Stimulated activated CD4-positive, alpha-beta T cell treated with anti-CD3 and anti-CD28 coated beads, Interleukin-1b, Interleukin-23, amount 100 ng/mL, for 4 hours (primary cell): Measurements from ENCODE around the gene RTL10.
A peak's percentile ranks its signal among the peaks of the same experiment; 100 is the strongest.

Experiments
- DNase-seq, 2 donors: peaks; one replicate each; pipeline ENCODE4 v3.0.0-alpha.2; 2020; ENCODE audit warnings: low read depth in 2 of 2

RTL10 gene

GRCh38 chr22:19854778-19855503 is at the start of gene RTL10, which contains the start of gene GNB1L:
RTL10 (minus strand) TSS chr22:19854874; CDS start chr22:19852261, 2,613 bp downstream.
GNB1L (minus strand) TSS chr22:19854874; CDS start chr22:19821355, 33,519 bp downstream.
- DNase-seq = peak; percentile 93 to 97

- DNase-seq = no peak
Measured at GRCh38 chr22:19904174-19904856, 49.6 kb upstream of the RTL10 start.

GRCh38 chr22:19903513-19903912 is 48.8 kb upstream of the RTL10 start:
- DNase-seq = no peak

- DNase-seq = no peak
Measured at GRCh38 chr22:19903031-19903430, 48.4 kb upstream of the RTL10 start.

- no peak for DNase-seq
Measured at GRCh38 chr22:19902245-19902715, 47.6 kb upstream of the RTL10 start.

GRCh38 chr22:19901577-19902244 is 47.0 kb upstream of the RTL10 start:
- DNase-seq = no peak

- DNase-seq = no peak
Measured at GRCh38 chr22:19900707-19901436, 46.2 kb upstream of the RTL10 start.

GRCh38 chr22:19898831-19899567 is 44.3 kb upstream of the RTL10 start:
- no peak for DNase-seq

GRCh38 chr22:19898145-19898544 is 43.5 kb upstream of the RTL10 start:
- no peak for DNase-seq

GRCh38 chr22:19897726-19898125 is 43.1 kb upstream of the RTL10 start:
- DNase-seq = no peak

GRCh38 chr22:19896665-19897355 is 42.1 kb upstream of the RTL10 start:
- no peak for DNase-seq

- no peak for DNase-seq
Measured at GRCh38 chr22:19895160-19895849, 40.6 kb upstream of the RTL10 start.

- no peak for DNase-seq
Measured at GRCh38 chr22:19893363-19893762, 38.7 kb upstream of the RTL10 start.

GRCh38 chr22:19892925-19893324 is 38.3 kb upstream of the RTL10 start:
- DNase-seq = no peak

- peak; percentile 34 to 51 for DNase-seq
Measured at GRCh38 chr22:19892257-19892879, 37.7 kb upstream of the RTL10 start.

- DNase-seq = peak; percentile 71 to 81
Measured at GRCh38 chr22:19891317-19892256, 36.9 kb upstream of the RTL10 start.

GRCh38 chr22:19890502-19891316 is 36.0 kb upstream of the RTL10 start:
- no peak for DNase-seq
